HCT116 (cell line): ENCODE results near the gene XPNPEP2. TPM values are rescaled to one million over a fixed set of nuclear protein-coding genes. Genes with fewer than 3 reads are reported as not detected.

Source experiments
- ATAC-seq: fragments of 200-7000 bp; cut with Tn5 transposase; 2 replicates; pipeline ENCODE4 v1.9.1; 2020; ENCODE audit warnings: mild to moderate bottlenecking, moderate library complexity
- BruUV-seq: library from RNA; stranded (reverse); fragments of 400-500 nt; replicated peaks from 2 replicates; lab custom pipeline; 2021; lab: Mats Ljungman, UMichigan
- CTCF ChIA-PET: fragments of 300-600 bp; sonication (Branson Sonifier 250); formaldehyde crosslinking; loops from one replicate; lab custom pipeline; 2021; ENCODE audit warnings: antibody characterized with exemption; lab: Charles Lee
- POLR2A ChIA-PET: fragments of 300-600, 350-600 bp; sonication (Branson Sonifier 250); formaldehyde crosslinking; loops from one replicate; lab custom pipeline; 2021; ENCODE audit warnings: antibody characterized with exemption; lab: Charles Lee
- RAD21 ChIA-PET, 2 experiments: fragments of 300-600 bp; sonication (Branson Sonifier 250); formaldehyde crosslinking; loops; one replicate each; lab custom pipeline; 2023; ENCODE audit warnings: low total read pairs in 2 of 2; ENCODE audit not compliant: uncharacterized antibody in 2 of 2, unreplicated experiment in 2 of 2, low non-redundant PET in 1 of 2; lab: Charles Lee
- DNase-seq: peaks from one replicate; pipeline ENCODE4 v3.0.0-alpha.2; 2010; ENCODE audit warnings: low read depth, low spot score
- H2AFZ ChIP-seq: fragments of 200-600 bp; shearing (Covaris generic), sonication (generic); 2 replicates; pipeline ENCODE4 v1.6.1; 2017; ENCODE audit warnings: low read depth, mixed run types, mixed read lengths, antibody characterized with exemption, low read length; ENCODE audit not compliant: poor library complexity, severe bottlenecking
- H3K27ac ChIP-seq: 2 replicates; pipeline ENCODE4 v1.5.1; 2012; ENCODE audit warnings: low read depth, low read length
- H3K27me3 ChIP-seq: fragments of 200-600 bp; sonication (generic); 2 replicates; pipeline ENCODE4 v1.6.1; 2016; ENCODE audit warnings: mixed run types, low read length, mixed read lengths; ENCODE audit not compliant: insufficient read depth
- H3K36me3 ChIP-seq, 2 experiments: fragments of 200-500 bp in 1 of 2; fragments of 200-600 bp in 1 of 2; sonication (Bioruptor generic) in 1 of 2; sonication (generic) in 1 of 2; 2 replicates each; pipeline versions ENCODE4 v1.5.1 to v1.6.1; 2014 to 2016; ENCODE audit warnings: low read length in 2 of 2, inconsistent platforms in 1 of 2, mixed read lengths in 1 of 2, mixed run types in 1 of 2; ENCODE audit not compliant: insufficient read depth in 2 of 2, control insufficient read depth in 1 of 2
- H3K4me1 ChIP-seq, 2 experiments: fragments of 200-600 bp in 1 of 2; sonication (generic) in 1 of 2; 2 replicates each; pipeline versions ENCODE4 v1.5.1 to v1.6.1; 2012 to 2017; ENCODE audit warnings: low read length in 2 of 2, inconsistent platforms in 1 of 2, mild to moderate bottlenecking in 1 of 2, mixed read lengths in 1 of 2, mixed run types in 1 of 2, moderate library complexity in 1 of 2; ENCODE audit not compliant: insufficient read depth in 2 of 2, control insufficient read depth in 1 of 2
- H3K4me2 ChIP-seq: fragments of 200-600 bp; sonication (generic); 2 replicates; pipeline ENCODE4 v1.6.1; 2017; ENCODE audit warnings: mixed run types, low read length, mixed read lengths
- H3K4me3 ChIP-seq, 2 experiments: fragments of 200-600 bp in 1 of 2; sonication (generic) in 1 of 2; replicated peaks in 1 of 2; 2 replicates each; pipeline ENCODE4 v1.5.1; 2011 to 2016; ENCODE audit warnings: low read length in 2 of 2, control low read depth in 1 of 2, low read depth in 1 of 2, mild to moderate bottlenecking in 1 of 2, mixed read lengths in 1 of 2, mixed run types in 1 of 2
- H3K79me2 ChIP-seq: fragments of 200-600 bp; sonication (generic); 2 replicates; pipeline ENCODE4 v1.6.1; 2017; ENCODE audit warnings: mild to moderate bottlenecking, mixed run types, low read length, moderate library complexity, mixed read lengths; ENCODE audit not compliant: insufficient read depth
- H3K9ac ChIP-seq: fragments of 200-600 bp; sonication (generic); 2 replicates; pipeline ENCODE4 v1.6.1; 2016; ENCODE audit warnings: low read length, mixed read lengths
- H3K9me2 ChIP-seq: fragments of 200-600 bp; sonication (generic), shearing (Covaris generic); 2 replicates; pipeline ENCODE4 v1.6.1; 2017; ENCODE audit warnings: mixed run types, mild to moderate bottlenecking, moderate library complexity; ENCODE audit not compliant: insufficient read depth
- H3K9me3 ChIP-seq, 2 experiments: fragments of 200-500 bp in 1 of 2; fragments of 200-600 bp in 1 of 2; sonication (Bioruptor generic) in 1 of 2; sonication (generic) in 1 of 2; 2 replicates each; pipeline ENCODE4 v1.6.1; 2014 to 2017; ENCODE audit warnings: low read length in 2 of 2, mixed read lengths in 2 of 2, inconsistent platforms in 1 of 2, low read depth in 1 of 2, mild to moderate bottlenecking in 1 of 2, mixed run types in 1 of 2, moderate library complexity in 1 of 2; ENCODE audit not compliant: control insufficient read depth in 1 of 2, insufficient read depth in 1 of 2
- H4K20me1 ChIP-seq: fragments of 200-600 bp; sonication (generic), shearing (Covaris generic); 2 replicates; pipeline ENCODE4 v1.6.1; 2017; ENCODE audit warnings: mixed run types, mild to moderate bottlenecking, moderate library complexity; ENCODE audit not compliant: insufficient read depth
- CBX3 ChIP-seq: IDR thresholded peaks from 2 replicates; pipeline ENCODE4 v1.6.1; 2012; ENCODE audit warnings: low read depth
- CEBPB ChIP-seq: IDR thresholded peaks from 2 replicates; pipeline ENCODE4 v1.6.1; 2012; ENCODE audit warnings: low read depth
- EGR1 ChIP-seq: IDR thresholded peaks from 2 replicates; pipeline ENCODE4 v1.6.1; 2012; ENCODE audit warnings: low read depth
- ELF1 ChIP-seq: IDR thresholded peaks from 2 replicates; pipeline ENCODE4 v1.6.1; 2012; ENCODE audit warnings: low read depth, borderline replicate concordance
- EZH2 ChIP-seq: fragments of 200-600 bp; sonication (generic); IDR thresholded peaks from 2 replicates; pipeline ENCODE4 v1.6.1; 2017; ENCODE audit warnings: antibody characterized with exemption, mixed run types
- FOSL1 ChIP-seq: IDR thresholded peaks from 2 replicates; pipeline ENCODE4 v1.6.1; 2012; ENCODE audit warnings: low read depth
- POLR2A ChIP-seq: IDR thresholded peaks from 2 replicates; pipeline ENCODE4 v1.7.0; 2011; ENCODE audit warnings: borderline replicate concordance; ENCODE audit not compliant: insufficient read depth, insufficient read length; ENCODE audit errors: extremely low read depth
- POLR2AphosphoS5 ChIP-seq: IDR thresholded peaks from 2 replicates; pipeline ENCODE4 v1.6.1; 2011; ENCODE audit warnings: mild to moderate bottlenecking, low read depth, low read length, moderate library complexity
- RAD21 ChIP-seq: IDR thresholded peaks from 2 replicates; pipeline ENCODE4 v1.6.1; 2012; ENCODE audit warnings: low read depth, mild to moderate bottlenecking
- SIN3A ChIP-seq: IDR thresholded peaks from 2 replicates; pipeline ENCODE4 v1.6.1; 2012; ENCODE audit warnings: low read depth
- SRF ChIP-seq: IDR thresholded peaks from 2 replicates; pipeline ENCODE4 v1.6.1; 2012; ENCODE audit warnings: low read depth
- ZBTB33 ChIP-seq: IDR thresholded peaks from 2 replicates; pipeline ENCODE4 v1.6.1; 2011; ENCODE audit warnings: mild to moderate bottlenecking, low read length, moderate library complexity; ENCODE audit not compliant: insufficient replicate concordance; ENCODE audit errors: extremely low read depth
- ZFX ChIP-seq: fragments of 450-650 bp; IDR thresholded peaks from 2 replicates; pipeline ENCODE4 v1.6.1; 2017
- ZNF274 ChIP-seq: fragments of 200-500 bp; sonication (Bioruptor generic); IDR thresholded peaks from 2 replicates; pipeline ENCODE4 v1.6.1; 2014; ENCODE audit warnings: mild to moderate bottlenecking, low read depth, low read length, inconsistent platforms
- intact Hi-C: fragments of 100-400 bp; cut with micrococcal nuclease; formaldehyde crosslinking; loops from 2 replicates; pipeline ENCODE4 v1.10.0; 2022
- total RNA-seq: library from RNA; stranded (reverse); gene quantifications from one replicate; pipeline ENCODE4 v1.2.1, GENCODE V29; 2021; ENCODE audit not compliant: unreplicated experiment
- TF ChIP-seq, protein P1 (sequence below): IDR thresholded peaks from 2 replicates; pipeline ENCODE4 v1.6.1; 2012; ENCODE audit warnings: low read depth
- TF ChIP-seq, protein P2 (sequence below), 3 experiments: fragments of 200-600 bp in 1 of 3; sonication (generic) in 1 of 3; IDR thresholded peaks in 2 of 3; conservative IDR thresholded peaks in 1 of 3; 2 replicates each; pipeline ENCODE4 v1.5.1; 2012 to 2017; ENCODE audit warnings: low read depth in 2 of 3, low read length in 2 of 3, antibody characterized with exemption in 1 of 3, borderline replicate concordance in 1 of 3, control low read depth in 1 of 3, mild to moderate bottlenecking in 1 of 3, mixed read lengths in 1 of 3, mixed run types in 1 of 3, moderate library complexity in 1 of 3; ENCODE audit not compliant: insufficient read depth in 1 of 3

XPNPEP2 gene
- total RNA-seq, 1 experiment from 2014 or later, result not detected

DNA sequence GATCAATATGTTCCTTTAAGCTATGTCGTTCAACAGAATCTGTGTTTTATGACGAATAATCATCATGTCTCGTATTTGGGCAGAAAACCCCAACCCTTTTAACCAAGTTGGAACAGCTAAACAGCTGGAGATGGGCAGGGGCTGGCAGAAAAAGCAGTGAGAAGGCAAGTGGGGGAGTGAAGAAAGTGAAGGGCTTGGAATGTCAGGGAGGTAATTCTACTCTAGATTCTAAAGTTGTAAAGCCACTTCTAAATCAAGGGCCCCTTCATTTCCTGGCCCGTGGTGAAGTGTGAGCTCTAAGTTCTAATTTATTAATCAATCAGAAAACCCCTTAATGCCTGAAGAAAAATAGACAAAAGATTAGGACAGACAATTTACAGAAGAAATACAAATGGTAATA is 61.4 kb downstream of the XPNPEP2 start:
- H3K36me3 ChIP-seq, result no peaks in the 10 kb centered on the region
- BruUV-seq, result no TSS peak
- ATAC-seq (no peak), DNase-seq (no peak)
- no peaks in the 10 kb centered on the region for H3K9me2 ChIP-seq
- ChIA-PET CTCF (no interaction called here), RAD21 (no interaction called here), POLR2A (no interaction called here)
- intact Hi-C loops, result no loop called here
- H3K4me1 ChIP-seq, result no peaks in the 10 kb centered on the region
- TF ChIP-seq EZH2 (no peak), CBX3 (no peak), CEBPB (no peak), POLR2AphosphoS5 (no peak), ELF1 (no peak), RAD21 (no peak), POLR2A (no peak), FOSL1 (no peak), SIN3A (no peak), EGR1 (no peak), SRF (no peak), ZFX (no peak), ZNF274 (no peak), ZBTB33 (no peak)
- TF ChIP-seq, protein P1, sequence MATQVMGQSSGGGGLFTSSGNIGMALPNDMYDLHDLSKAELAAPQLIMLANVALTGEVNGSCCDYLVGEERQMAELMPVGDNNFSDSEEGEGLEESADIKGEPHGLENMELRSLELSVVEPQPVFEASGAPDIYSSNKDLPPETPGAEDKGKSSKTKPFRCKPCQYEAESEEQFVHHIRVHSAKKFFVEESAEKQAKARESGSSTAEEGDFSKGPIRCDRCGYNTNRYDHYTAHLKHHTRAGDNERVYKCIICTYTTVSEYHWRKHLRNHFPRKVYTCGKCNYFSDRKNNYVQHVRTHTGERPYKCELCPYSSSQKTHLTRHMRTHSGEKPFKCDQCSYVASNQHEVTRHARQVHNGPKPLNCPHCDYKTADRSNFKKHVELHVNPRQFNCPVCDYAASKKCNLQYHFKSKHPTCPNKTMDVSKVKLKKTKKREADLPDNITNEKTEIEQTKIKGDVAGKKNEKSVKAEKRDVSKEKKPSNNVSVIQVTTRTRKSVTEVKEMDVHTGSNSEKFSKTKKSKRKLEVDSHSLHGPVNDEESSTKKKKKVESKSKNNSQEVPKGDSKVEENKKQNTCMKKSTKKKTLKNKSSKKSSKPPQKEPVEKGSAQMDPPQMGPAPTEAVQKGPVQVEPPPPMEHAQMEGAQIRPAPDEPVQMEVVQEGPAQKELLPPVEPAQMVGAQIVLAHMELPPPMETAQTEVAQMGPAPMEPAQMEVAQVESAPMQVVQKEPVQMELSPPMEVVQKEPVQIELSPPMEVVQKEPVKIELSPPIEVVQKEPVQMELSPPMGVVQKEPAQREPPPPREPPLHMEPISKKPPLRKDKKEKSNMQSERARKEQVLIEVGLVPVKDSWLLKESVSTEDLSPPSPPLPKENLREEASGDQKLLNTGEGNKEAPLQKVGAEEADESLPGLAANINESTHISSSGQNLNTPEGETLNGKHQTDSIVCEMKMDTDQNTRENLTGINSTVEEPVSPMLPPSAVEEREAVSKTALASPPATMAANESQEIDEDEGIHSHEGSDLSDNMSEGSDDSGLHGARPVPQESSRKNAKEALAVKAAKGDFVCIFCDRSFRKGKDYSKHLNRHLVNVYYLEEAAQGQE, result no peak
- TF ChIP-seq, protein P2, sequence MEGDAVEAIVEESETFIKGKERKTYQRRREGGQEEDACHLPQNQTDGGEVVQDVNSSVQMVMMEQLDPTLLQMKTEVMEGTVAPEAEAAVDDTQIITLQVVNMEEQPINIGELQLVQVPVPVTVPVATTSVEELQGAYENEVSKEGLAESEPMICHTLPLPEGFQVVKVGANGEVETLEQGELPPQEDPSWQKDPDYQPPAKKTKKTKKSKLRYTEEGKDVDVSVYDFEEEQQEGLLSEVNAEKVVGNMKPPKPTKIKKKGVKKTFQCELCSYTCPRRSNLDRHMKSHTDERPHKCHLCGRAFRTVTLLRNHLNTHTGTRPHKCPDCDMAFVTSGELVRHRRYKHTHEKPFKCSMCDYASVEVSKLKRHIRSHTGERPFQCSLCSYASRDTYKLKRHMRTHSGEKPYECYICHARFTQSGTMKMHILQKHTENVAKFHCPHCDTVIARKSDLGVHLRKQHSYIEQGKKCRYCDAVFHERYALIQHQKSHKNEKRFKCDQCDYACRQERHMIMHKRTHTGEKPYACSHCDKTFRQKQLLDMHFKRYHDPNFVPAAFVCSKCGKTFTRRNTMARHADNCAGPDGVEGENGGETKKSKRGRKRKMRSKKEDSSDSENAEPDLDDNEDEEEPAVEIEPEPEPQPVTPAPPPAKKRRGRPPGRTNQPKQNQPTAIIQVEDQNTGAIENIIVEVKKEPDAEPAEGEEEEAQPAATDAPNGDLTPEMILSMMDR (IDR thresholded peaks at IDR 0.05 in 2 of 3, conservative IDR thresholded peaks at IDR 0.05 in 1 of 3; ENCODE audit: borderline replicate concordance in 1 of 3, insufficient read depth in 1 of 3, low read depth in 2 of 3, low read length in 2 of 3), result no peak
- no peaks in the 10 kb centered on the region for H3K9me3 ChIP-seq
- H3K9ac ChIP-seq, result no peak overlapping the region
- H2AFZ ChIP-seq, result no peak overlapping the region
- no peaks in the 10 kb centered on the region for H3K27me3 ChIP-seq
- H3K4me2 ChIP-seq, result no peak overlapping the region
- H4K20me1 ChIP-seq, result no peaks in the 10 kb centered on the region
- no peaks in the 10 kb centered on the region for H3K79me2 ChIP-seq
- no peak overlapping the region for H3K27ac ChIP-seq
- no peak overlapping the region for H3K4me3 ChIP-seq
